IPS-NIHi7 (cell line): ENCODE measurements around the gene TBC1D3B.
"Not testable (repeated sequence)": the region's sequence is repeated elsewhere in the genome, so short reads cannot be mapped to it uniquely, and the experiment has no call there.

Experiments used
- DNase-seq: peaks from one replicate; pipeline ENCODE4 v3.0.0; 2012; ENCODE audit warnings: mixed read lengths; ENCODE audit errors: extremely low spot score

TBC1D3B gene

DNA sequence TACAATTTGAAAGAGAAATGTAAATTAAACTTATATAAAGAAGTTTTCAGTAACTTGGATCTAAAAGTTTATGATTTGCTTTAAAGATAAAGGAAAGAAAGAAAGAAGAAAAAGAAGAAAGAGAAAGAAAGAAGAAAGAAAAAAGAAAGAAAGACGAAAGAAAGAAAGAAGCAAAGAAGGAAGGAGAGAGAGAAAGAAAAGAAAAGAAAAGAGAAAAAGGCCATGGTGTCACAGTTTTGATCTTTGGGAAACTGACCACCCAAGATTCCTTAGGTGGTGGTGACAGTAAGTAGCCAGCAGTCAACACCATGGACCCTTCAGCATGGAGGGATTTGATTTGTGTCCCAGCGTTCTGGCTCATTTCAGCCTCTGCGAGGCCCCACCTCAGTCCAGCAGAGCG, 24.7 kb upstream of the TBC1D3B start:
- not testable (repeated sequence) for DNase-seq

DNA sequence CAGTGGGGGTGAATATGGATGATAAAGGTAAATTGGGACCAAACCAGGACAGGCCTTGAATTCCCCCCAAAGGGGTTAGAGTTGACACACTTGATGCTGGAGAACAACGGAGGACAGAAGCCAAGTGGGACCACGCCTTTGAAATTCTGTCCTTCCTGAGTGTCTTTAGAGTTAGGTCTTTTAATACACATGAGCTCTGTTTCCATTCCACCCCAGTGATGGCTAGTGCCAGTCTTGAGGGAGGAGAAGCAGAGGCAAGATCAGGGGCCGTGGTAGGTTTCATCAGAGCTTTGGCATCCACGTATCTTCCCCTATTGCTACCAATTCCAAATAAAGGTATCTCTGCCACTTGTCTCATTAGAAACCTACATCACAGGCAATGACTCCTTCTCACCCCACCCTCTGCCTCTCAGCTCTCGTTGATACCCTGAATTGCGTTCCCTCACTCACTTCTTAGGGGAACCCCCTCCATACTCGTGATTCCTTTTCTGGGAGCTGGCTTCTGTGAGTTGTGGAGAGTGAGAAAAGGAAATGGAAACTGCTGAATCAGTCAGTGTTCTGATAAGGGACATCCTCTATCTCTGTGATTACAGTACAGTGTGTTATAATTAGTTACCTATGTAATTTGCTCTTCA, 22.5 kb upstream of the TBC1D3B start:
- no peak for DNase-seq

DNA sequence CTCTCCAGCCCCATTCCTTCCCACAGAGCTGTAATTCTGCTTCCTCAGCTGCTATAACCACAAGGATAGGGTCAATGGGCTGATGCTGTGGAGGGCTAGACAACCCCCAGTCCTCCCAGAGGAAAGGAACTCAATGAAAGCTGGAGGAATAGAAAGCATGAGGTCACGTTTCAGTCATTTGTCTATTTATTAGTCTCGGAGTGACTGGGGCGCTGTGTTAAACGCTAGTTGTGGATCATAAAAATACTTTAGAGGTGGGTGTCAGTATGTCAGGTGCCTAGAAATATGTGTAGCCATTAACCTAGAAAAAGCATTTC, 20.9 kb upstream of the TBC1D3B start:
- no peak for DNase-seq

DNA sequence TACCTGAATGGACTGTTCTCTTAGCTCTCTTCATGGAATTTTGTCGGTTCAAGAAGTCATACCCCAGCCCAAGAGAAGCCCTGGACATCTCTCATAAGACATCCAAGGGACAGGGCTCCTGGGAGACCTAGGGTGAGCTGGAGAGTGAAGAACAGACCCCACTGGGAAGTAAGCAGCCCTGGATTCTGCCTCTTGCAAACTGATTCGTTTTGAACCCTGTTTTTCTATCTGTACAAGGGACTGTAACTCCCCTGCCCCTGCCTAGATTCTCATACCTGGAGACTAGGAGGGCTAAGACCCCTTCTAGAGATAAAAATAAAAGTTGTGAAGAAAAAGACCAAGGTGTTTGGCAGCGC, 19.7 kb upstream of the TBC1D3B start:
- no peak for DNase-seq

DNA sequence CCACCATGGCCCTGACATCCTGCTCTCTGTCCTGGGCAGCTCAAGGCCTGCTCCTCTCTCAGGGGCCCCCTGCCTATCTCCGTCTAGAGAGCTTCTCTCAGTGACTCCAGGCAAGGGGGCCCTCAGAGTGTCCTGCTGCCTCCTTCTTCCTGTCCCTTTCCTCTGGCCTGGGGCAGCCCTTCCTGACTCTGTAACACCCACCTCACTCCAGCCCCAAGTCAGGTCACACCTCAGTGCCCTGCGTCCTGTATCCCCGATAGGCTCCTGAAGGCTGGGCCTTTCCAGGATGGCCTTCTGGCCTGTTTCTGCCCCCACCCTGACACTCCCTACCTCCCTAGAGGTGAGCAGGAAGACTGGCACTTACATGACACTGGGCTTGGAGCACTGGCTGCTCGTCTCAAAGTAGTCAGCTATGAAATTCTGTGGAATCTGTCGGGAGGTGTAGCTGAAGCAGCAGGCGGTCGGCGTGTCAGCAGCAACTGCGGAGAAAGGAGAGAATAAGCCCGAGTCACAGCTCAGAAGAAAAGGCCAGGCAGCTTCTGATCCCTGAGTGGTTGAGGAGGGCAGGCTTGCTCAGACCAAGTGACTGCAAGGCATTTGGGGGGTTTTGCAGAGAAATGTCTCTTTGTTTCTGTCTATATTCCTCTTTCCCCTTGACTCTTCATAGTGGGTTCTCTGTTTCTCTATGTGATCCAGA, 19.1 kb upstream of the TBC1D3B start:
- peak; percentile 23 for DNase-seq

DNA sequence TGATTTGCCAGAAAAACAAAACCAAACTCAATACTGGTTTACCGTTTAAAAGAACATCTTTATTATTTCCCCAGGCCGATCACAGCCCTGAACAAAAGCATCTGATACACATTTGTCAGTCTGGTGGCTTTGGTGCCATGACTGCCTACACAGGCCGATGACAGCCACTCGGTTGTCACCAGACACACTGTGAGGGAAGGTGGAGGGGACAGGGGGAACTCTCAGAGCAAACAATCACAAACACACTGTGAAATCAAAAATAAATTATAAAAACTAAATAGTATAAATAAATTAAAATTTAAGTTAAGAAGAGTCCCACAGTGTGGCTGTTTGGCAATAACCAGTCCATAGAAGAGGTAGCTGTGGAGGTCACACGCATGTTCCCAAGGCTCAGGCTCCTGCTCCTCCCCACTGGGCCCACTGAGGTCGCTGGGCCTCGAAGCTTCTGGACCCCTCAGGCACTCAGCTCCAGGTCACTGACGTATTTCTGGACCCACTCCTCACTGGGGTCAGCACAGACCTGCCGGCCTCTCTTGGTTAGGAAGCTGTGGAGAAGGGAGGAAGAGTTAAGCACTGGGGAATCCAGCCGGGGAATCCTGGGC, 18.5 kb upstream of the TBC1D3B start:
- not testable (repeated sequence) for DNase-seq

DNA sequence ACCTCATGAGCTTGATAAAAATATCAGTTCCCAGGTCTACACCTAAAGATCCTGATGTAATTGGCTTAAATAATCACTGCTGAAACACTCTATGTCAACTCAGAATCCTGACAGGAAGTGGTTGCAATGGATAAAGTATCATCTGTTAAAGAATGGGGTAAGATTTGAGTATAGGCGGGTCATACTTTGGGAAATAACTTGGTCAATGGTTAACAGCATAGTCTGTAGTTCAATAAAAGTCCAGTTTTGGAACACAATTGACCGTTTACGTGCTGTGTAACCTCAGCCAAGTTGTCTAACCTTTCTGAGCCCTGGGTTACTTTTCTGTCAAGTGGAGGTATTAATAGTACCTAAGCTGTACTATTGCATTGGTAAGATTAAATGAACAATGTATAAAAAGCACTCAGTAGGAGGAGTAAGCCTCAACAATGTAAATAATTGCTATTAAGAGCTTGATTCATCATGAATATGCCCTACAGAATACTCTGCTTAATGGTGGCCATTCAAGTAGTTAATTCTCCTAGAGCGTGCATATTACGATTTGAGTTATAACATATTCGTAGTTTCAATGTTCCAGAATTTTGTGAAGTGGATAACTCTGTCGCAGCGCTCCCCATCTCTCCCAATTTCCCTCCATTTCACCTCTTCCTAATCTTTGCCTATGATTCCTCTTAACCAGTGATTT, 17.9 kb upstream of the TBC1D3B start:
- DNase-seq = not testable (repeated sequence)

DNA sequence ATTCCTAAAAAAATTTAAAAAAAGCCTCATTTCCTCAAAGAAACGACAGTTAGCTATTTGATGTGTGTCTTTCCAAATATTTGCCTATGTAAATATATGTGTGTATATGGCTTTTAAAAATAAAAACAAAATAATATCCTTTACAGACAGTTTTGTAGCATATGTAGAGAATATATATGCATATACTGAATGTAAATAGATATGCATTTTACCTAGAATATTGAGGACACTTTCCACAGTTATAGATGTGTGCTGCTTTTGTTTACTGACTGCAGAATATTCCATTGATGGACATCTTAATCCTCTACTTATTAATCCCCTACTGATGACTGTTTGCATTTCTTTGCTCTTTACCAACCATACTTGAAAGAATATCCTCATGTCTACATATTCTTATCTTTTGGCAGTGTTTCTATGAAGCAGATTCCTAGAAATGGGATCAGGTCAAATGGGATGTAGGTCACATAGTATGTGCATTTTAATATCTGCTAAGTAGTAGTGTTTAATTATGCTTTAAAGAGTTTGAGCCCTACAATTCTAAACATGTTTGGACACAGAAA, 16.9 kb upstream of the TBC1D3B start:
- DNase-seq = no peak

DNA sequence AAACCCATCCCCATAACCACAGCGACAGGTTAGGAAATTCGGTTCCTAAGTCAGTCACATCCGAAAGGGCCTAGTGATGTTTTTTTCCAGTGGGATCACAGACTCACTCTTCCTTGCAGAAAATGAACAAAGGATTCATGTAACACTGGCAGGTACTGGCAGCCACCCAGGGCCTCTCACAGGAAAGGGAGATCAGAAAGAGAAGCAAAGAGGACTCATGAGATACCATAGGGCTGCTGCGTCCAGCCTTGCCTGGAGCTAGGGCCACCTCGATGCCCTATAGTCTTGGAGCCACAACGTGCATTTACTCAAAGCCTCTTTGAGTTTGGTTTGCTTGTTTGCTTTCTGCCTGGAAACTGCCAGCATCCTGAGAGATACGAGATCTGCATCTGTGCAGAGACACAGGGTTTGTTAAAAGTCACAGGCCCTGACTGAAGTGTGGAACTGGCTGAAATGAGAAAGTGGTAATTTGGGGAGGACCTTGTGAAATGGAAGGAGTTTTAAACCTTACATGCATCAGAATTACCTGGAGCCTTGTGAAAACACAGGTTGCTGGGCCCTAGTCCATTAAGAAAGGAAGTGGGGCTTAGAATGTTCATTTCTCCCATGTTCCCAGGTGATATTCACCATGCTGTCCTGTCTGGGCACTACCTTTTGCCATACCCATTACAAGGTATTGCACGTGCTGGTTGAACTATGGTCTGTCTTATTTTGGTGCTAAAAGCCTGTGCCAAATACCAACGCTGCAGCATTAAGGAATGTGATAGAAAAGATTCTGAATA, 14.3 kb upstream of the TBC1D3B start:
- not testable (repeated sequence) for DNase-seq

DNA sequence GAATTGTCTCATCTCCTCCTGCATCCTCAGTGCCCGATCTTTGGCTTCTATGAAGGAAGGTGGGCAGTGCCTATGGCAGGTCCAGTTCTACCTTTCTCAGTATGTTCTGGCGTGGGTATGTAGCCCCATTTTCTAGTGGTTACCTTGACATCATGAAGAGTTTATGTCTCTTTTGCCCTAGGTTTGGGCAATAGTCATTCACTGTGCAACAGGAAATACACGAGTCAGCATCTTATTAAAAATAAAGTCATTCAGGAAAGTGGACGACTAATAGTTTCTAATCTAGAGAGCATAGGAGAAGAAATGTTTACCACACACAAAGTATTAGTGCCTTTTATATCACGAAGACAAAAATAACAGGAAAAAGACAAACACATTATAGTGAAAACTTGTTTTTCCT, 13.6 kb upstream of the TBC1D3B start:
- not testable (repeated sequence) for DNase-seq

DNA sequence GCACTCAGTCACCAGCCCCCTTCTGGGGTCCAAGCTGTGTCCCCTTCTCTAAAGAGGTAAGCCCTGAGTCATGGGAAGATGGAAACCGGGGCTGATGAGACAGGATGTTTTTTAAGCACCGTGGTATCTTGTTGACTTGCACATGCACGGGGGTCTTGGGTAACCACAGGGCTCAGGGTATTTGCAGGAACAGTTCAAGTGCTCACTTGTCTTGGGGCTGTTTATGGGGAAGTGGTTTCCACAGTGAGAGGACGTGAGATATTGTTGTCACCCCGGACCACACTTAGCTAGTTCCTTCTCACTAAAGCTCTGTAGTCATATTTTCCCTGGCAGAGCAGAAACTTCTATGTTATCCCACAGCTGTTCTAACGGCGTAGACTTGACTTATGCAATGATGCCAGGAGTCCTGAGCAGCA, 12.5 kb upstream of the TBC1D3B start:
- no peak for DNase-seq

DNA sequence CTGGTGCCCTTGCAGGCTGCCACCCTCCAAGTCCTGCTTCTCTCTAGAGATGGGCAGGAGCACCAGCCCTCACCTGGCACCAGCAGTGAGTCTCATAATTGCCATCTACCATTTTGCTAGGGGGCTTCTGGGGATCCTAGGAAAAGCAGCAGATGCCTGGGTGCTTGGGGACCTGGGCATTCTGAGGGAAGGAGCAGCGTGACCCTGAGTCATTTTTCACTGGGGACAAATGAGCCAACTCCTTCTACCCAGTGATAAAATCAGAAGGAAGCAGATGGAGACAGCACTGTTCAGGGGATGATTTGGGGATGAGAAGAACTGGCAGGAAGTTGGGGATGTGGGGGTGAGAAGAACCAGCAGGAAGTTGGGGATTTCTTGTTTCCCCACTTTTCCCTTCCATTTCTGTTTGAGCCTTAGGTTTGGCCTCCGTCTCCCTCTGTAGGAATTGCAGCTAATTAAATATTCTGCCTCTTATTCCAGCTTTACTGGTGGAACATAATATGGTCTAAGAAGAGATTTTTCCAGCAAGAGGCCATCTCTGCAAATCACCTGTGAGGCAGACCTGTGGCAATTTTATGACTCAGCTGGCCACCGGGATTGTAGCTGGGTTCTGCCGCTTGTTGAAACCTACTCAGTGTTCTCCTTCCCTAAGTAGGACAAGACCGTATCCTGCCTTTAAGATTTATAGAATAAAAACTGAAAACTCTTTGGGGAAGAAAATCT, 11.7 kb upstream of the TBC1D3B start:
- DNase-seq = not testable (repeated sequence)

DNA sequence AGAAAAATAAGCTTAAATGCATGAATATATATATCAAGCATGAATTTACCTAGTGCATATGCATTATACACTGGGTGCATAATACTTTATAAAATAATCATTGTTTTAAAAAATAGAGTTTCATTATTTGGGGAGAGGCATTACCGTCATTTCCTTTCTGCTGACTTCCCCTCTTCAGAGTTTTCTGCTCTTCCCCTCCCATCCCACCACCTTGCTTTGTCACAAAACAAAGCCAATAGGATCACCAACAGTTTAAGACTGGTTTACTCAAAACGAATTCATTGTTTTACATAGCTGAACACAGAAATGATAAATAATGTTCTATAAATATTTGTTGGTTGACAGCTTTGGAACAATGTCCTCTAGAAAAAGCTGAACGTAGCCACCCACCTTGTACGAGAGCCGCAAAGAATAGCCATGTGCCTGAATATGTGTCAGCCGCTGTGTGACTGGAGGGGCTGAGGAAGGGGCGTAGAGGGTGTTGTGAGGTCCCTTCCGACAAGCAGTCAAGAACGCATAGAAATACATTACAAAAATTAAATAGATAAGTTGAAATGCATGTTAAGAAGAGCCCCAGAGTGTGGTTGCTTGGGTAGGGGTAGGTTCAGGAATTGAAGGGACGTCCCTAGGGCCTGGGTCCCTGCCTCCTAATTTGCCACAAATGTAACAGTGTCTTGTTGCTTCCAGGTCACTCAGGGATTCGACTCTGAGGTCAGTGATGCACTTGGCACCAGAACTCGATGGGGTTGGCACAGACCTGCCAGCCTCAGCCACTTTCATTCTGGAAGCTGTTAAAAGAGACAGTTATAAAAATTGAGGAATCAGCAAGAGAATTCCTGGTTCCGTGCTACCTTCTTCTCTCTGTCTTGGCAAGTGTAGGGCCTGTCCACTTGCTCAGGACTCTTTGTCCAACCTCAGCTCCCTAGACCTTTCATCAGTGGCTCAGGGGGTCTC, 10.7 kb upstream of the TBC1D3B start:
- not testable (repeated sequence) for DNase-seq

DNA sequence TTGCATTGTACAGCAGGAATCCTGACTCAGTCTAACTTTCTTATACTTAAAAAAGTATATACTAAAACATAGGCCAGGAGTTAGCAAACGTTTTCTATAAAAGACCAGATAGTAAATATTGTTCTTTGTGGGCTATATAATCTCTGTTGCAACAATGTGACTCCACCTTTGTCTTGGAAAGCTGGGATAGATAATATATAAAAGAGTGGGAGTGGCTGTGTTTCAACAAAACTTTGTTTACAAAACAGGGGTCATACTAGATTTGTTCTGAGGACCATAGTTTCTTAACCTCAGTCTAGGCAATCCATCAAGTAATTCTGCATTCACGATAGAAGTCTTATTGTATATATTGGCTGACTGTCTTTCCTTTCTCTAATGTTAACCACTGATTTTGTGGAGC, 9.0 kb upstream of the TBC1D3B start:
- no peak for DNase-seq

DNA sequence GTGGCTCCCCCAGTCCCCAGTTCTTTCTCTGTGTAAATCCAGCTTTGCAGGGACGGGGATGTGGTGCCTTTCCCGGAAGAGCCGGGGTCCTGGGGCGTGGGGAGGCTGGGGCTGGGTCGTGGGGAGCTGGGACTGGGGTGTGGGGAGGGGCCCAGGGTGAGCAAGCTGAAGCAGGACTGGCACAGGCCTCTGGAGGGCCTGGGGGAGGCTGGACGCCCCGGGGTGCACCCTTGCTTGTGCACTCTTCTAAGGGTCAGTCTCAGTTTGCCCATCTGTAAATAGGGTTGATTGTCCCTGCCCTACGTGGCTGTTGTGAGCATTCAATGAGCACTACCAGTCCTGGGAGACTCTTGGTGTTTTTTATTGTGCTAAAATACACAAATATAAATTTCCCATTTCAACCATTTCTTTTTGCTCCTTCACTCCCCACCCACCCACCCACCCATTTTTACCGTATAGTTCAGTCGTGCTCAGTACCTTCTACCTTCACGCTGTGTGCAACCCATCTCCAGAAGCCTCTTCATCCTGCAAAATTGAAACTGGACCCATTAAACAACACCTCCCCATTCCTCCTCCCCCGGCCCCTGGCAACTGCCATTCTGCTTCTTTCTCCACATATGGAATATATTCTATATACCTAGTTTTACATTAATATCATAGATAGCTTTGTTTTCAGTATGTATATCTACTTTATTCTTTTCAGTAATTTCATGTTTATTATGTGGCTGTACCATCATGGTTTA, 7.8 kb upstream of the TBC1D3B start:
- DNase-seq = no peak

DNA sequence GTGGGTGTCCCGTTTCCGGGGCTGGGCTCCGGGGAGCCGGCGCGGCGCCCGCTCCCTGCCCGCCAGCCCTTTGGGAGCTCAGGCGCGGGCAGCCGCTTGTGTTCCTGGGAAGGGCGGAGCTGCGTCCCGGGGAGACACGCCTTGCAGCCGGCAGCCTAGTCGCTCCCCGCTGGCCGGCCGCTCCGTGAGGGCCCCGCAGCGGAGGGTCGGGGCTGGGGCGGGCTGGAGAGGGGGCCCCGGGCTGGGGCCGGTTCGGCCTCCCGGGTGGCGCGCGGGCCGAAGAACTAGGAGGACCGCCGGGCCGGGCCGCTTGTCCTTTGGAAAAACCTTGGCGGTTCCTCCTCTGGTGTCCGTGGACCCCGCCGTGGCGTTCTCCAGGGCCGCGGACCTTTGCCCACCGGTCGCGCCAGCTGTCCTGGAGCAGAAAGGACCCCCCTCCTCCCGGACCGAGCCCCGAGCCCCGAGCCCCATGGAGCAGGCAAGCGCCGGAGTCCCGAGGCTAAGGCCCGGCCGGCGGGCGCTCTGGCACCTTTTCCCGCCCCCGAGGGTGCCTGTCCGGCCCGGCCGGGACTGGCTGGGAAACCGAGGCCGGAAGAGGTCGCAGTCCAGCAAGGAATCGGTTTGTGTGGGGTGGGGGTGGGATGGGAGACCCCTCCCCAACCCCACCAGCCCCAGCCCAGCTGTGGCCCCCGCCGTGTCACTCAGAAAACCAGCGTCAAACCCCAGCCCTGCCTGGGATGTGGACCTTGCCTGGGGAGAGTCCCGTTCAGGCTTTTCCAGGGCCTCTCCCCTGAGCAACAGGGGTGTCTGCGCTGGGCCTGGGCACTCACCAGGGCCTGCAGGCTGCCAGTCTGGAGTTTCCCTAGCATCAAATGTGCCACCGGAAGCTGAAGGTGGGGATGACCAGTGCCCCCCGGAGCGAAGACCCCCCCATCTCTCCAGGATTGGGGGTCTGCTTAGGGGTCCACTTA, 6.8 kb upstream of the TBC1D3B start:
- DNase-seq = peak; percentile 87

DNA sequence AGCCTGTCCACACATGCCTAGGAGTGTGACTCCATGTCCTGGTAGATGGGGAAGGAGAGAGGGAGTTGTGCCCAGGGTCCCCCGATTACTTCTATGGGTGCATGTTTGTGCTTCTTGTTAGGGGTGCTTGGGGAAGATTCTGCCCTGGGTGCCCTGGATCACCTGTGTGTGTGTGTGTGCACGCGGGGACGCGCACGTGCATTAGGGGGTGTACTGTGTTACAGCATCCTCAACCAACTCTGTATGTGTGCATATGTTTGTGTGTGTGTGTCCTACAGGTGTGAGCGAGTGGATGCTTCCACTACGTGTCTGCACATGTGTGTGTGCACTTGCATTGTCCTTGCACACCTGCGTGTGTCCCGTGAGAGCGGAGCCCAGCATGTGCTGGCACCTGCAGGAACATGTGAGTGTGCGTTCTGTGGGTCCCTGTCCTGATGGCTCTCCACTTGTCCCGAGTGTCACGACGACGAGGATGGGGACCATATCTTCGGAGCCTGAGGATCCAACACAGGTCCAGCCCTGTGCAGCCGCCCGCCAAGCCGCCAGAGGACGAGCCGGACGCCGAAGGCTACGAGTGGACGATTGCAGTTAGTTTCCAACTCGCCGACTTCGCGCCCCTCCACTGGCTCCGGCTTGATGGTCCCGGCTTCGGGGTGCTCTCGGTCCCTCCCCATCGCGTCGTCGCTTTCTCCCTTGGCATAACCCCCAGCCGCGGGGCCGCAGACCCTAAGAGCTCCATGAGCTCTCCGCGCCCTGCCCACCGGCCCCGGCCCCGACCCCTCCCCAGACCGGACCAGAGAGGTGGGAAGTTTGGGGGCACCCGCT, 6.0 kb upstream of the TBC1D3B start:
- DNase-seq = no peak
